HG02970 (cell line): ENCODE measurements around the gene TUBA1C.
"Not testable (repeated sequence)": the region's sequence is repeated elsewhere in the genome, so short reads cannot be mapped to it uniquely, and the experiment has no call there.

ENCODE experiments used
- ATAC-seq: cut with Tn5 transposase; IDR thresholded peaks from one replicate; pipeline ENCODE4 v1.9.1; 2021; ENCODE audit warnings: mild to moderate bottlenecking, moderate library complexity, moderate number of reproducible peaks; ENCODE audit not compliant: unreplicated experiment, low FRiP score

Gene TUBA1C

DNA sequence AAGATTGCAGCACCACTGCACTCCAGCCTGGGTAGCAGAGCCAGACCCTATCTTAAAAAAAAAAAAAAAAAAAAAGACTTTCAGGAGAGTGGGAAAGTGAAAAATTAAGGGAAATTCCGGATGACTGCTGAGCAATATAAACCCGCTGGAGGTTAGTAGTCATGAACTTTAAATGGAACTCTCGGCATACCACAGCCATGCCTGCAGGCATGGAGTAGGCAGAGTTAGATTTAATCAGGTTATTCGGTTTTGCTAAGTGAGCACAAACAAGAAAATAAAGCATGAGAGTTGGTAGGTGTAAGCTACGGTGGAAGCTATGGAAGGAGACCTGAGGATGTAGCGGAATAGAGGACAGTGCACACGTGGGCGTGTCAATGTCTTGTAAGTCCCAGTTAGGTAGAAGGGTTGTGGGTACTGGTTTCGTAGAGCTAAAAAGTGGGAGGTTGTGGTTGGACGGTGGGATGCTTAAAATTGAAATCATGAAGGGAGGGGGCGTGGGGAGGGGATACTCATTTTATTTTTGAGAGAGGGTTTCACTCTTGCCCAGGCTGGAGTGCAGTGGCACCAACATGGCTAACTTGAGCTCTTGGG, 11.8 kb upstream of the TUBA1C start:
- ATAC-seq = no peak

DNA sequence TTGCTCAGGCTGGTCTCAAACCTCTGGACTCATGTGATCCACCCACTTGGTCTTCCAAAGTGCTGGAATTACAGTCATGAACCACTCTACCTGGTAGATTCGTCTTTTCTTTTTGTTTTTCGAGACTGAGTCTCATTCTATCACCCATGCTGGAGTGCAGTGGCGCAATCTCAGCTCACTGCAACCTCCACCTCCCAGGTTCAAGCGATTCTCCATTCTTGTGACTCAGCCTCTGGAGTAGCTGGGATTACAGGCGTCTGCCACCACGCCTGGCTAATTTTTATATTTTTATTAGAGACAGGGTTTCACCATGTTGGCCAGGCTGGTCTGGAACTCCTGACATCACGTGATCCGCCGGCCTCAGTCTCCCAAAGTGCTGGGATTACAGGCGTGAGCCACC, 9.4 kb upstream of the TUBA1C start:
- not testable (repeated sequence) for ATAC-seq

GRCh38 chr12:49255857-49256637, 8.8 kb upstream of the TUBA1C start:
- ATAC-seq = no peak

DNA sequence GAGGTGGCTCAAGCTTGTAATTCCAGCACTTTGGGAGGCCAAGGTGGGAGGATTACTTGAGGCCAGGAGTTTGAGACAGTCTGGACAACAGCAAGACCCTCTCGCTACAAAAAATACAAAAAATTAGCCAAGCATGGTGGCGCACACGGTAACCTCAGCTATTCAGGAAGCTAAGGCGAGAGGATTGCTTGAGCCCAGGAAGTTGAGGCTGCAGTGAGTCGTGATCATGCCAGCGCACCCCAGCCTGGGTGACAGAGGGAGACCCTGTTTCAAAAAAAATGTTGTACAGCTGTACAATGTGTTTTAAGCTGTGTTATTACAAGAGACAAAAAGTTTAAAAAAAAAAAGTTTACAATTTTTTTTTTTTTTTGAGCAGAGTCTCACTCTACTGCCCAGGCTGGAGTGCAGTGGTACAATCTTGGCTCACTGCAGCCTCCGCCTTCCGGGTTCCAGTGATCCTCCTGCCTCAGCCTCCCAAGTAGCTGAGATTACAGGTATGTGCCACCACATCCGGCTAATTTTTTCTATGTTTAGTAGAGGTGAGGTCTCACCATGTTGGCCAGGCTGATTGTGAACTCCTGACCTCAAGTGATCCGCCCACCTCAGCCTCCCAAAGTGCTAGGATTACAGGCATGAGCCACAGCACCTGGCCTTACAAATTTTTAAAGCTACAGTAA, 7.2 kb upstream of the TUBA1C start:
- ATAC-seq = not testable (repeated sequence)

DNA sequence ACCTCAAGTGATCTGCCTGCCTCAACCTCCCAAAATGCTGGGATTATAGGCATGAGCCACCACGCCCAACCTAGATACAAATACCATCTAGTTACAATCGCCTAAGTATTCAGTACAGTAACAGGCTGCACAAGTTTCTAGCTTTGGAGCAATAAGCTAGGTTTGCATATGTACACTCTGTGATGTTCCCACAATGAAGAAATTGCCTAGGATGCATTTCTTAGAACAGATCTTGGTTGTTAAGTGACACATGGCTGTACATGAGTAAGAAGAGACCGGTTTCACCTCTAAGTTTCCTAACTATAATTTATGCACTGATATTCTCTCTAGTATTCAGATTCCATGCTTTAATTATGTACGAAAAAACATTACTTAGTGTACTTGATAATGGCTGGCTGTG, 5.4 kb upstream of the TUBA1C start:
- no peak for ATAC-seq

- no peak for ATAC-seq
These were observed 4.7 kb upstream of the TUBA1C start for GRCh38 chr12:49260166-49260565.

GRCh38 chr12:49260571-49261363, 4.1 kb upstream of the TUBA1C start:
- ATAC-seq = no peak

DNA sequence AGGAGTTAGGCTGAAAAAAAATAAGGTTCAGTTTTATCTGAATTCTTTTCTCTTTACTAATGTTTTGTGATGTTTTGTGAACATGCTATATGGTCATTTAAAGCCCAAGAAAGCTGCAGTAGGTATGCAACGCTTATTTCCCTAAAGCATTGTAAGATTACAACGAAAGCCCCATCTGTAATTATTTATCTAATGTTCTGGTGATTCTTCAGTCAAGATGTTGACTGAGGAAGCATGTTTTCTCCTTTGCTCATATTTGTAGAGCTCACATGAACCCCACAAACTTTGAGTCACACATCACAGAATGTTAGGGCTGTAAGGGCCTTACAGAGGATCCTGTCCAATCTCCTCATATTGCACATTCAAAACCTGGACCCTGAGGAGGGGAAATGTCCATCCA, 3.2 kb upstream of the TUBA1C start:
- ATAC-seq = no peak

GRCh38 chr12:49263400-49263763, 1.5 kb upstream of the TUBA1C start:
- no peak for ATAC-seq

GRCh38 chr12:49264466-49264872, 413 bp upstream of the TUBA1C start:
- peak; percentile 23 for ATAC-seq

DNA sequence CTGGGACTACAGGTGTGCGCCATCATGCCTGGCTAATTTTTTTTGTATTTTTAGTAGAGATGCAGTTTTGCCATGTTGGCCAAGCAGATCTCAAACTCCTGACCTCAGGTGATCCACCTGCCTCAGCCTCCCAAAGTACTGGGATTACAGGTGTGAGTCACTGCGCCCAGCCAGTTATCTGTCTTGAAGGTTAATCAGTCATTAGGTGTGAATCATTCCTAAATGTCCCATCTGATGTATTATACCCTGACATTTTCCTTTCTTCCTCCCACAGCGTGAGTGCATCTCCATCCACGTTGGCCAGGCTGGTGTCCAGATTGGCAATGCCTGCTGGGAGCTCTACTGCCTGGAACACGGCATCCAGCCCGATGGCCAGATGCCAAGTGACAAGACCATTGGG, 4.3 kb downstream of the TUBA1C start:
- ATAC-seq = not testable (repeated sequence)

- ATAC-seq = no peak
These were observed 8.2 kb downstream of the TUBA1C start for GRCh38 chr12:49272790-49273725.

DNA sequence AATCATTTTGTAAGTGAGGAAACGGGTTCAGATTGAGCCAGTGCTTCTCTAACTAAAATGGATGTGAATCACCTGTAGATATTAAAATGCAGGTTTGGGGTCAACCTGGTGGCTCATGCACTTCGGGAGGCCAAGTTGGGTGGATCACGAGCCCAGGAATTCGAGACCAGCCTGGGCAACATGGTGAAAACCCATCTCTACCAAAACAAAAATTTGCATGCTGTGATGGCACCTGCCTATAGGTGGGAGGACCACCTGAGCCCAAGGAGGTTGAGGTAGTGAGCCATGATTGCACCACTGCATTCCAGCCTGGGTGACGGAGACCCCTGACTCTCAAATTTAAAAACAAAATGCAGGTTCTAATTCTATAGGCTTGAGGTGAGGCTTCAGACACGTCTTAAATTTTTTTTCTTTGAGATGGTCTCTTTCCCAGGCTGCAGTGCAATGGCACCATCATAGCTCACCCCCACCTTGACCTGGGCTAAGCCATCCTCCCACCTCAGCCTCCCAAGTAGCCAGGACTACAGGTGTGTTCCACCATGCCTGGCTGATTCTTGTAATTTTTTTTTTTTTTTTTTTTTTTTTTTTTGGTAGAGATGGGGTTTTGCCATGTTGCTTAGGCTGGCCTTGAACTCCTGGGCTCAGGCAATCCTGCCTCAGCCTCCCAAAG, 9.0 kb downstream of the TUBA1C start:
- ATAC-seq = no peak

DNA sequence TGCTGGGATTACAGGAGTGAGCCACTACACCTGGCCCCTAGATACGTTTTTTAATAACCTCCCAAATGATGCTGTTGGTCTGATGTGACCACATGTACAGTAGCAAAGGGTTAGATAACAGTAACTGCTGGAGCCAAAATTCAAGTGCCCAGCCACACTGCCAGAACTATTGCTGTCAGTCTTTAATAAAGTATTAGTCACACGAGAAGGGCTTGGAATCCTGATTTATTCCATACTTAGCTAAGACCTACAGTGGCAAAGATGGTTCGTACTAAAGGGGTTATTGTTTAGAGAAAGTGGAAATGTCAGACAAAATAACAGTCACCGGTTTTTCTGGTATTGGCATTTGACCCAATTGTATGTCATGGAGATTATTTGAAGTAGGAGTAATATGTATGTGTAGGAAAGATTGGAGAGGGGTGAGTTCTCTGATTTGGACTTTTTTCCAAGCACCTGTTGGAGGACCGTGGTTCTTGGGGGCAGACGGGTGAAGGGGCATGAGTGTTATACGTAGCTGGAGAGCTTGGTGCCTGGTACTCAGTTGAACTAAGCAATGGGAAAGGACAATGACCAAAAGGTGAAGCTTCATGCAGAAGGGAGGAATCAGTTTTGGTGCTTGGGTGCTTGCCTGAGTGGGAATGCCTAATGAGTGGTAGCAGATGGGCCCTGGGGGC, 9.7 kb downstream of the TUBA1C start:
- ATAC-seq = no peak

DNA sequence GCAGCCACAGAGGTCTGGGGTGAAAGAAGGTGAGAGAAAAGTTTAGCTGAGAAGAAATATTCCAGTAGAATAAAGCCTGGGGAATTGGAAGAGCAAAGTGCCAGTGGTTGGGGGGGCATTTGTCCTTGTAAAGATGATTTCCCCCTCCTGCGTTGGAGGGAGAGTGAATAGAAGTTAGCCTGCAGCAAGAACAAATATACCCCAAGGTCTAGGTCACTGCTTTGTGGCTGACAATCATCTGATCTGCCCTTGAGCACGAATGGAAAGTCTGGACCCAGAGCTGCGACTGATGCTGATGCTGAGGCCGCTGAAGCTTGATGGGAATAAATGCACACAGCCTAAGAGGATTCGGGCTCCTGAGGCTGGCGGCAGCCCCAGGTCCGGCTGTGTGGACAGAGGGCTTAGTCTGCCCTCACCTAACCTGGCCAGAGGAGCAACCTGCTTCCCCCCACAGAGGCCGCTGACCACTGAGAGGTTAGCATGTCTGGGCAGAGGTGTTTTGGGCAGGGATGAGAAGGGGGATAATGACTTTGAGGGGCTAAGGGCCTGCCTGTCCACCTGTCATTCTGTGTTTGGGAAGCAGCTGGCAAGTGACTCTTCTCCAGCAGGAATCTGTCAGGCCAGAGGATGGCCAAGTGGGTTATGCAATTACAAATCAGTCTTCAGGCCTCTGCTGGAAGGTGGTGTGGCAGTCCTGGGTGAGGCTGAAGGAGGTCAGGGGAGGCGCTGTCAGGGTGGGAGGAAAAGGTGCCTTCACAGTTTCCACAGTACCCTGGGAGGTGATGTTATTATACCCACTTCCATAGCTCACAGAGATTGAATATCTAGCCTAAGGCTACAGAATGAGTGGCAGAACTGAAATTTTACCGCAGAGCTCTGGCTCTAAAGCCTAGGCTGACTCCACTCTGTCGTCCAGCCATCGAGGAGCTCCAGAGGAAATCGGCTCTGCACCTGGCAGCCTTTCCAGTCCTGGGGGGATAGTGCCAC, 11.7 kb downstream of the TUBA1C start:
- no peak for ATAC-seq

- no peak for ATAC-seq
These were observed 12.6 kb downstream of the TUBA1C start for GRCh38 chr12:49277466-49277865.

DNA sequence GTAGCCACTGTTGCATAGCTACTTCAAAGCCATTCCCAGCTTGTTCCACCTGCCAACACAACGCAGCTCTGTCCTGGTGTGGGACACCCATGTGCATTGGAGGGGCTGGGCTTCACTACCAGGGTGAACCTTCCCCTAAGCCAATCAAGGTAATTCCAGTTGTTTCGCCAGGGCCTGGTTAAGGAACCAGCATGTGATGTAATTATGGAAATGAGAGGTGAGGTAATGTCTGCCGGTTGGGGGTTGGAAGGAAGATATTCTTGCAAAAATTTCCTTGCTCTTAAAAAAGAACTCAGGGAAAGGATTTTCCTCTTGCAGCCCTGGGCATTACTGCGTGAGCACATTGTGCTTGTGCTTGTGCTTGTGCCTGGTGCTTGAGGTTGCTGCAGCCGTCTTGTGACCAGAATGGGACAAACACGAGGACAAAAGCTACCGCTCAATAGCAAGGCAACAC, 14.9 kb downstream of the TUBA1C start:
- no peak for ATAC-seq

DNA sequence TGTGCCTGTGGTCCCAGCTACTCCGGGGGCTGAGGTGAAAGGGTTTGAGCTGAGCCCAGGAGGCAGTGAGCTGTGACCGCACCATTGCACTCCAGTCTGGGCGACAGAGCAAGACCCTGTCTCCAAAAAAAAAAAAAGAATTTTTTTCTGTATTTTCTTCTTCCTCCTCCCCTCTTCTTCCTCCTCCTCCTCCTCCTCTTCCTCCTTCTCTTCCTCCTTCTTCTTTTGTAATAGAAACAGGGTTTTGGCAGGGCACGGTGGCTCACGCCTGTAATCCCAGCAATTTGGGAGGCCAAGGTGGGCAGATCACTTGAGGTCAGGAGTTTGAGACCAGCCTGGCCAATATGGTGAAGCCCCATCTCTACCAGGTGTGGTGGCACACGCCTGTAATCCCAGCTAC, 15.7 kb downstream of the TUBA1C start:
- not testable (repeated sequence) for ATAC-seq
